CD4-positive, alpha-beta T cell (primary cell): Measurements from ENCODE around the gene LRRC25. TPM values are rescaled to one million over a fixed set of nuclear protein-coding genes. Genes with fewer than 3 reads are reported as not detected.

Source experiments
- ATAC-seq: fragments of 200-7000 bp; cut with Tn5 transposase; one replicate; pipeline ENCODE4 v1.10.0; 2022; ENCODE audit warnings: mild to moderate bottlenecking; ENCODE audit not compliant: poor library complexity
- CTCF ChIA-PET: fragments of 350-600 bp; sonication (Branson Sonifier 250); formaldehyde crosslinking; loops from one replicate; lab custom pipeline; 2021; ENCODE audit warnings: antibody characterized with exemption, inconsistent platforms; lab: Charles Lee
- POLR2A ChIA-PET: fragments of 350-600 bp; sonication (Branson Sonifier 250); formaldehyde crosslinking; loops from one replicate; lab custom pipeline; 2021; ENCODE audit warnings: antibody characterized with exemption, inconsistent platforms; lab: Charles Lee
- DNase-seq, 14 experiments: peaks; one replicate each; pipeline ENCODE4 v3.0.0-alpha.2; 2013 to 2020; ENCODE audit warnings: mixed read lengths in 2 of 14
- H3K27ac ChIP-seq, 2 donors: one replicate each; pipeline versions ENCODE4 v1.5.1 to v1.7.0; 2013; ENCODE audit warnings: low read length in 2 of 2, low read depth in 1 of 2, mild to moderate bottlenecking in 1 of 2
- H3K27me3 ChIP-seq, 2 experiments: 1 replicate in 1 of 2; 2 replicates in 1 of 2; pipeline versions ENCODE4 v1.6.1 to v1.7.0; 2013; ENCODE audit warnings: low read length in 2 of 2, control low read depth in 1 of 2, mild to moderate bottlenecking in 1 of 2, moderate library complexity in 1 of 2; ENCODE audit not compliant: insufficient read depth in 2 of 2, control insufficient read depth in 1 of 2
- H3K36me3 ChIP-seq: one replicate; pipeline ENCODE4 v1.6.1; 2013; ENCODE audit warnings: low read length, control low read depth; ENCODE audit not compliant: insufficient read depth
- H3K4me1 ChIP-seq: one replicate; pipeline ENCODE4 v1.6.1; 2013; ENCODE audit warnings: low read length, control low read depth; ENCODE audit not compliant: insufficient read depth
- H3K4me3 ChIP-seq: one replicate; pipeline ENCODE4 v1.5.1; 2013; ENCODE audit warnings: mild to moderate bottlenecking, low read length, moderate library complexity
- H3K9me3 ChIP-seq, 2 experiments: 1 replicate in 1 of 2; 2 replicates in 1 of 2; pipeline versions ENCODE4 v1.6.1 to v1.7.0; 2013; ENCODE audit warnings: low read length in 2 of 2, mild to moderate bottlenecking in 2 of 2, control low read depth in 1 of 2, moderate library complexity in 1 of 2; ENCODE audit not compliant: control insufficient read depth in 1 of 2, insufficient read depth in 1 of 2
- H3K27ac Mint-ChIP-seq: one replicate; pipeline ENCODE4 v1.8.0; 2020; ENCODE audit warnings: mixed read lengths
- H3K27me3 Mint-ChIP-seq: one replicate; pipeline ENCODE4 v1.8.0; 2021; ENCODE audit warnings: mixed read lengths
- H3K36me3 Mint-ChIP-seq: one replicate; pipeline ENCODE4 v1.8.0; 2021; ENCODE audit warnings: low read depth, mixed read lengths
- H3K4me1 Mint-ChIP-seq: one replicate; pipeline ENCODE4 v1.8.0; 2021; ENCODE audit warnings: low read depth, mixed read lengths
- H3K4me3 Mint-ChIP-seq: one replicate; pipeline ENCODE4 v1.8.0; 2020; ENCODE audit warnings: mild to moderate bottlenecking, mixed read lengths
- H3K9me3 Mint-ChIP-seq: one replicate; pipeline ENCODE4 v1.8.0; 2020; ENCODE audit warnings: mixed read lengths
- intact Hi-C, 2 experiments: fragments of 100-400 bp; cut with DNase I in 1 of 2; cut with micrococcal nuclease in 1 of 2; formaldehyde crosslinking; loops; one replicate each; pipeline versions ENCODE4 v1.15.1 to v1.9.0; 2023 to 2025; cut with DNase I, micrococcal nuclease
- total RNA-seq, 174 experiments: library from RNA in 2 of 174; stranded (reverse) in 2 of 174; gene quantifications; one replicate each; pipeline ENCODE4 v1.2.3 and lab custom pipeline; 2021 to 2026
- TF ChIP-seq, protein P1 (sequence below): fragments of 200-600 bp; IDR thresholded peaks from one replicate; pipeline ENCODE4 v1.8.0; 2022; ENCODE audit warnings: antibody characterized with exemption, mild to moderate bottlenecking

Gene LRRC25
- total RNA-seq, 2 experiments from 2014 or later: 0.82 to 0.92 TPM

DNA sequence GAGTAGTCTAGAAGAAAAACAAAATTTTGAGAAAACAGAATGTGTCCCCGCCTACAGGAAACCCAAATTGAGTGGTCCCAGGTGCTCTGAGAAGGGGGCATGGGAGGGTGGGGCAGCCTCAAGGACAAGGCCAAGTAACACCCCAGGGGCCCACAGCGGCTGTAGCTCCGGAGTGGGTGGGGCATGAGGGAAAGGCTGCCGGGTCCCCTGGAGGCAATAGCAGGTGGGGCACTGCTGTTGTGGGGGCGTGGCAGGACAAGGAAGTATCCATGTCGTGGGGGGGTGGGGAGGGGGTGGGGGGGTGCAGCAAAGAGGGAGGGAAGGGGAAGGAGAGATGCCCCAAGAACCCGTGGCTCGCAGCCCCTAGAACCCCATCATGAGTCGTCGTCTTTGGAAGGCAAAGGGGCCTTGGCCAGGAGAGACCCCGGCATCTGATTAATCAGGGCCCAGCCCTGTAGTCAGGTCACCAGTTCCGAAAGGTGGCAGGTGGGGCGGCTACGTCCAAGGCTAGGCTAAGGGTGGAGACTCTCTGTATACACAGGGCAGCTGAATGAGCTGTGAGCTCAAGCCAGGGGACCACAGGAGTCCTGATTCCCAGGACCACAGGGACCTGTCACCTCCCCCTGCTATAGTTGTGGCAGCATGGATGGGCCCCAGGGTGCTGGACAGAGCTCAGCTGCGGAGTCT, 48.0 kb upstream of the LRRC25 start:
- TF ChIP-seq, protein P1, sequence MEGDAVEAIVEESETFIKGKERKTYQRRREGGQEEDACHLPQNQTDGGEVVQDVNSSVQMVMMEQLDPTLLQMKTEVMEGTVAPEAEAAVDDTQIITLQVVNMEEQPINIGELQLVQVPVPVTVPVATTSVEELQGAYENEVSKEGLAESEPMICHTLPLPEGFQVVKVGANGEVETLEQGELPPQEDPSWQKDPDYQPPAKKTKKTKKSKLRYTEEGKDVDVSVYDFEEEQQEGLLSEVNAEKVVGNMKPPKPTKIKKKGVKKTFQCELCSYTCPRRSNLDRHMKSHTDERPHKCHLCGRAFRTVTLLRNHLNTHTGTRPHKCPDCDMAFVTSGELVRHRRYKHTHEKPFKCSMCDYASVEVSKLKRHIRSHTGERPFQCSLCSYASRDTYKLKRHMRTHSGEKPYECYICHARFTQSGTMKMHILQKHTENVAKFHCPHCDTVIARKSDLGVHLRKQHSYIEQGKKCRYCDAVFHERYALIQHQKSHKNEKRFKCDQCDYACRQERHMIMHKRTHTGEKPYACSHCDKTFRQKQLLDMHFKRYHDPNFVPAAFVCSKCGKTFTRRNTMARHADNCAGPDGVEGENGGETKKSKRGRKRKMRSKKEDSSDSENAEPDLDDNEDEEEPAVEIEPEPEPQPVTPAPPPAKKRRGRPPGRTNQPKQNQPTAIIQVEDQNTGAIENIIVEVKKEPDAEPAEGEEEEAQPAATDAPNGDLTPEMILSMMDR: no peak
- no peak for DNase-seq
- ATAC-seq: no peak
- CTCF ChIA-PET: no interaction called here
- Histone ChIP-seq H3K4me3 (no peak overlapping the region), H3K36me3 (peaks cover 64% of the 10 kb centered on the region), H3K27ac (no peak overlapping the region), H3K4me1 (peaks cover 20% of the 10 kb centered on the region), H3K27me3 (no peaks in the 10 kb centered on the region), H3K9me3 (peaks cover 0 to 8% of the 10 kb centered on the region in 2 experiments)
- H3K27ac Mint-ChIP-seq: no peak overlapping the region
- H3K27me3 Mint-ChIP-seq: no peaks in the 10 kb centered on the region
- peaks cover 26% of the 10 kb centered on the region for H3K4me1 Mint-ChIP-seq
- no peaks in the 10 kb centered on the region for H3K9me3 Mint-ChIP-seq
- peaks cover 67% of the 10 kb centered on the region for H3K36me3 Mint-ChIP-seq
- intact Hi-C loops: no loop called here
- POLR2A ChIA-PET: no interaction called here
- H3K4me3 Mint-ChIP-seq: no peak overlapping the region

DNA sequence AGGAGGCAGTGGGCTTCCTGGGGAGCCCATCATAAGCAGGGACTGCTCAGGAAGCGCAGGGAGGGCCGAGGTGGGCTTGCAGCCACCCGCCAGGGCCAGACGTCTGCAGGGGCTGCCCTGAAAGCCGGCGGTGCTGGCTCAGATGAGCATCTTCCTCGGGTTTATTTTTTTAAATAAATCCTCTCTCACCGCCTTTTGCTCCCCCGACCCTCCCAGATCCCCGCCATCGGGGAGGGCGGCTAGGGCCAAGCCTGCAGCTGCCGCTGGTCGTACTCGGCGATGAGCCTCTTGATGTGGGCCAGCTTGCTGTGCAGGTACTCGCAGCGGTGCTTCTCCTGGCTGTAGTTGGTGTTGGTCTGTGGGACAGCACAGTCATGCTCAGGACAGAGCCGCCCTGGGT, 47.1 kb upstream of the LRRC25 start:
- Histone ChIP-seq H3K36me3 (peaks cover 55% of the 10 kb centered on the region), H3K27me3 (no peaks in the 10 kb centered on the region), H3K4me3 (no peak overlapping the region), H3K9me3 (peaks cover 0 to 8% of the 10 kb centered on the region in 2 experiments), H3K4me1 (peaks cover 23% of the 10 kb centered on the region), H3K27ac (no peak overlapping the region)
- POLR2A ChIA-PET: no interaction called here
- ATAC-seq: no peak
- CTCF ChIA-PET: no interaction called here
- H3K27me3 Mint-ChIP-seq: no peaks in the 10 kb centered on the region
- DNase-seq: no peak
- no peaks in the 10 kb centered on the region for H3K9me3 Mint-ChIP-seq
- H3K4me1 Mint-ChIP-seq: peaks cover 29% of the 10 kb centered on the region
- TF ChIP-seq, protein P1: no peak
- H3K4me3 Mint-ChIP-seq: no peak overlapping the region
- peaks cover 63% of the 10 kb centered on the region for H3K36me3 Mint-ChIP-seq
- no peak overlapping the region for H3K27ac Mint-ChIP-seq
- intact Hi-C loops: no loop called here

DNA sequence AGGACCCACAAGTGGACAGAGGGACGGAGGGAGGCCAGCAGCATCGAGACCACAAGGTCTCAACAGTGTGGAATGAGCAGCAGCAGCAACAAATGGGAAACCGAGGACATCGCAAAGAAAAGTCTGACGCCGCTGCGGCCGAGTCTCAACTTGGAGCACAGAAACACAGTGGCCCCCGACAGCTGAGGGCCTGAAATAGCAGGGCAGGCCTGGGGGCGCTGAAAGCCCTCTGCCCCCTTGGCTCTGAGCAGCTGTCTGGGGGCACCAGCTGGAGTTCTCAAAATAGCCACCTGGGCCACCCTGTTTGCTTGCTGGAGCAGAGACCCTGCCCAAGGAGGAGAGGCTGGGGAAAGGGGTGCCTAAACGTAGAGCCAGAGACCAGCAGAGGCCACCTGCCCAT, 46.4 kb upstream of the LRRC25 start:
- no peak overlapping the region for H3K4me3 Mint-ChIP-seq
- H3K36me3 Mint-ChIP-seq: peaks cover 56% of the 10 kb centered on the region
- no peak for ATAC-seq
- peaks cover 48% of the 10 kb centered on the region for H3K36me3 ChIP-seq
- TF ChIP-seq, protein P1: no peak
- CTCF ChIA-PET: no interaction called here
- DNase-seq: no peak
- H3K9me3 ChIP-seq: peaks cover 0 to 8% of the 10 kb centered on the region in 2 experiments
- intact Hi-C loops: no loop called here
- no peaks in the 10 kb centered on the region for H3K9me3 Mint-ChIP-seq
- no peak overlapping the region for H3K4me3 ChIP-seq
- H3K4me1 Mint-ChIP-seq: peaks cover 29% of the 10 kb centered on the region
- H3K4me1 ChIP-seq: peaks cover 23% of the 10 kb centered on the region
- H3K27ac Mint-ChIP-seq: no peak overlapping the region
- no peaks in the 10 kb centered on the region for H3K27me3 Mint-ChIP-seq
- no peak overlapping the region for H3K27ac ChIP-seq
- H3K27me3 ChIP-seq: no peaks in the 10 kb centered on the region
- POLR2A ChIA-PET: no interaction called here
